D341Med (cell line): ENCODE results near the gene TRIP12.
"Not testable (repeated sequence)": the region's sequence is repeated elsewhere in the genome, so short reads cannot be mapped to it uniquely, and the experiment has no call there.

Experiments used
- DNase-seq: peaks from one replicate; pipeline ENCODE4 v3.0.0; 2012; ENCODE audit warnings: low spot score

TRIP12 gene

DNA sequence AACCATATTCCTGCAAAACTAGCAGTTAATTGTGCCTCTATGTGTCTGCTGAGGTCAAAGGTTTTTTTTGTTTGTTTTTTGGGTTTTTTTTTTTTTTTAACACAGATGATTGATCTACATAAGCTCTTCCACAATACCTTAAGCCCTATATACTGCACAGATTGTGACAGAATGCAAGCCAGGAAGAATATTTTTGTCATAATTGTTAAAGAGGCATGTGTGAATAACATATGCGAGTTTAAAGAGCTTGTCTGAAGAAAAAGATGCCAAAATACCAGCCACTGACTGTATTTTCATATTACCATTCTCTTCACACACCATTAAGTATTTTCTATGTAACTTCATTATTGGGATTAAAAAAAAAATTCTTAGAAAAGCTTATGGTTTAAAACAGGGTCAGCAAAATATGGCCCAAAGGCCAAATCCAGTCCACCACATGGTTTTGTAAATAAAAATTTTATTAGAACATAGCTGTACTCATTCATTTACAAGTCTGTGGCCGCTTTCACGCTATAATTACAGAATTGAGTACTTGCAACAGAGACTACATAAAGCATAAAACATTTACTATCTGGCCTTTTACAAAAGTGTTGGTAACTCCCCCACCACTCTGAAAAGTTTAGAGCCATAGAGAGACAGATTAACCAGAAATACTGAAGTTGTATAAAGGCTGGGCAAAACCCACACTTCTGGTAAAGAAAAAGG is 89.9 kb downstream of the TRIP12 start:
- no peak for DNase-seq

DNA sequence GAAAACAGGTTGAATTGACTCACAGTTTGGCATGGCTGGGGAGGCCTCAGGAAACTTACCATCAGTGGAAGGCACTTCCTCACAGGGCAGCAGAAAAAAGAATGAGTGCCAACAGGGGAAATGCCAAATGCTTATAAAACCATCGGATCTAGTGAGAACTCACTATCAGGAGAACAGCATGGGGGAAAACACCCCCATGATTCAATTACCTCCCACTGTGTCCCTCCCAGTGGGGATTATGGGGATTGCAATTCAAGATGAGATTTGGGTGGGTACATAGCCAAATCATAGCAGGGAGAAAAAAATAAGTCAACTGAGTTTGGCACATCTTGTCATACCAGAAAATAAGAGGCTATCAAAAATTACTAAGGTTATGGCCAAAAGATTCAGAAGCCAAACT is 96.3 kb downstream of the TRIP12 start:
- no peak for DNase-seq

DNA sequence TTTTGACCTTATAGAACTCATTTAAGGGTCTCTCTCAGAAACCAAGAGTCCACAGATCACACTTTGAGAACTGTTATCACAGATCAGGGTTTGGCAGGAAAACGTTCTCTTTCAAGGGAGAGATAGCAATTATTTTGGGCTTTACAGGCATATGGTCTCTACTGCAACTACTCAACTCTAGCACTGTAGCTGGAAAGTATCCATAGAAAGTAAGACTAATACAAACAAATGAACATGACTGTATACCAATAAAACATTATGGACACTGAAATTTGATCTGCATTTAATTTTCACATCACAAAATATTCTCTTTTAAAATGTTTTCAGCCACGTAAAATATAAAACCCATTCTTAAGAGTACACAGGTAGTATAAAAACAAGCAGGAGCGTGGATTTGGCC is 100.5 kb downstream of the TRIP12 start:
- no peak for DNase-seq

DNA sequence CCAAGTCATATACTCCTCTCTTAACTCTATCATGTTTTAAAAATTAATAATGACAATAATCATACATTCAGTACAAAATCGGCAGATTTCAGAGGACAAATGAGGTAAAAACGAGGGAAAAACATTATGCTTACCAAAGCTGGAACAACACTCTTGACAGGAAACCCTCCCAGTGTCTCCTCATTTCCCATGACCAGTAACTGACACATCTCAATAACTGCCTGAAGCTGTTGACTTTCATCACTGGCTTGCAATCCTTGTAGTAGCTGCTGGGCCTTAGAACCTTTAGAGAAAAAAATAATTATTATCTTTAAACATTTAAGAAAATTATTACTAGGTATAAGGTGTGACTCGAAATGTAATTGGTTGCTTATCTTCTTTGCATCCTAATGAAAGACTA is 103.6 kb downstream of the TRIP12 start:
- DNase-seq: no peak

DNA sequence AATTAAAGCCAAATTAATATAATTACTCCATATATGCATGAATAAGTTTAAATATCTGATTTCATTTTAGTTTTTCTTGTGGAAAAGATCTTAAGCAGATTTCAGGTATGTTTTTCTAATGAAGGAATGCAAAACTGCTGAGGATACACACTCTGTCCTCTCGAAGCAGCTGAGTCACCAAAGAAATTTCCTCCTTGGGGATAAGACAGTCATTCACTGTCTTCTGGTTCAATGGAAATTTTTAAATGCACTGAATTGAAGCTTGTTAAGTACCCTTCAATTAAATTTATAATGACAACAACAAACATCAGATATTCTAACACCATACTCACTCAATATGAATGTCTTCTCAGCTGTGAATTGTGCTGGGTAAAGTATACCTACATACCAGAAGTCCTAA is 106.0 kb downstream of the TRIP12 start:
- no peak for DNase-seq

DNA sequence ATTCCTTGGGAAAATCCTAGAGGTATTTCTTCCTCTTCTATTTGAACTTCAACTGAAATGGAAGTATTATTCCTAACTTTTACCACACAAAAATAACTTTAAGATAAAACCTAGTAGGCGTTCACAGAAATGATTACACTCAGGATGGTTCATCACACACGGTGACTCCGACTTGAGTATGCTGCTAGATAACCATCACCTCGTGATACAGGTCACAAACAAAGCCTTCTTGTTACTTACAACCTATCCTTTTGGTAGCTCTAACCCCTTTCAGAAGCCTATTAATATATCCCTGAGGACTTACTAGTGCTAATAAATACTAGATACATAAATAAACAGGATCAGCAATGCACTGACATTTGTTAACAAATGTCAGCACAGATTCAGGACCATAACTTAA is 106.5 kb downstream of the TRIP12 start:
- no peak for DNase-seq

DNA sequence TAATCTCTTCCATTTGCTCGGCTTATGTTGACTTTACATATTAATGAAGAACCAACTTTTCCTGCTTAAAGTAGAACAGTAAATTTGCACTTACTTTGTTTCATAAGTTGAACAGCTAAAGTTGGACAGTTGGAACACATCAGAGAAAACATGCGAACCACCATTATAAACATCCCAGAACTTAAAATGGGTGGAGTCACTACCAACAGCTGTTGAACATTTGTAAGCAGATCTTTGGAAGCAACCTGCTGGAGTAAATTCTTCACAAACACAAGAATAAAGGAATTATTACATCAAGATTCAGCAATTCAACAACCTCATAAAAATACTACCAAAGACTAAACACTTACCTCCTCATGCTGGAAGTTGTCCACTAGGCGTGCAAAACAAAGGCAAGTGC is 111.0 kb downstream of the TRIP12 start:
- no peak for DNase-seq

DNA sequence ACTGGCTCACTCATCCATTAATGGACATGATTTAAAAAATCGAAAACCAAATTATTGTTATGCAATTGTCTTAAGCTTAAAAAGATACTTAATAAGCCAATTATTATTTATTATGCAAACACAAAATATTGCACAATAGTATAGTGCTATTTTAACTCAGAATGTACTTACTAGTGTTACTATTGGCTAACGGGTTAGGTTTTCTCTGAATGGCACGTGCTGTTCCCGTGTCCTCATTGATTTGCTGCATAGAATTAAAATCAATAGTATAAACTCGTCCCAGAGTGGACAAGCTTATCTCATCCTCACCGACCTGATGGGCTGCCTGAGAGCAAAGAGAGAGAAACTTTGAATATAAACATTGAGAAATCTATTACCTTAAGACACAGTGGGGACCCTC is 116.2 kb downstream of the TRIP12 start:
- no peak for DNase-seq

DNA sequence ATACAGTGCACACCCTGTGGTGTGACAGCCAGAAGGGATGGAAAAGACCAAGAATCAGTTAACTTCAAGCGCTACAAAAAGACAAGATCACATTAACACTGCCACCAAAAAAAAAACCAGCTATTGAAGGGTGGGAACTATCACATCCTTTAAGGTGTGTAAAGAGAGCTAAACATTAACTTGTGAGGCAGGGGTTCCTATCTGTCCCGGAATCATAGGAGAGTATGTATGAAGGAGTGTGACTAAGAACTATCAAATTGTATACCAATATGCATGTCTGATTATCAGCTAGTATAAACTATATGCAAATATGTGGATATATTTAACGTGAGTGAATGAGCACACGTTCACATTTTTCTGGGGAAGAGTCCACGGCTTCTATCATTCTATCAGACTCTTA is 119.0 kb downstream of the TRIP12 start:
- no peak for DNase-seq

DNA sequence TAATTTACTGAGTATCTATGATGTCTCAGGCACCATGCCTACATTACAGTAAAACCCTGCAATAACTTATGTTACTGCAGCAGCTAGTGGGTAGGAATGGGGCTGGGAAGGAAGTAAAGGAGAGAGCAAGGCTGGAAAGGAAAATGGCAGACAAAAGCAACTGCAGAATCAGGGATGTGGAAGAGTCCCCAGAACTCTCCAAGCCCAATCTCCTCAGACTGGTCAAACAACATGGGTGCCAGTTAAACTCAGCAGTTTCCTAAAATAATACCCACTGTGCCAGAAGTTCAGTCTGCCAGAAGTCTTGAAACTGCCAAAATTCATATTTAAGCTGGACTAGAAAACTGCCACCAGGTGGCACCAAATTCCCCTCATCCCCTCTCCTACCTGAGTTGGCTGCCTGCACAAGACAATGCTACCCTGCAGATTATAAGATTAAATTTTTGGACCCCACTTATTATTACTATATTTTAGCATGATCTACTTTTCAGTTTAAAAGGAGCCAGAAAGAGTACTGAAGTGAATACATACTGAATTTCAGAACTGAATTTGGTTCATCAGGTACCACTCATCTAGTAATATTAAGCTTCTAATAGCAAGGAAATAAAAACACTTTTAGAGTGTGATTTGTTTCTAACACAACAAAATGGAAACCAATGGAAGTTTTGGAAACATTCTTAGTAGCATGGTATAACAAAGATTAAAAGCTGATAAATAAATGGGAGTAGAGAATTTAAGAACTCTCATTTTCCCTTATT is 120.6 kb downstream of the TRIP12 start:
- peak; percentile 66 for DNase-seq

DNA sequence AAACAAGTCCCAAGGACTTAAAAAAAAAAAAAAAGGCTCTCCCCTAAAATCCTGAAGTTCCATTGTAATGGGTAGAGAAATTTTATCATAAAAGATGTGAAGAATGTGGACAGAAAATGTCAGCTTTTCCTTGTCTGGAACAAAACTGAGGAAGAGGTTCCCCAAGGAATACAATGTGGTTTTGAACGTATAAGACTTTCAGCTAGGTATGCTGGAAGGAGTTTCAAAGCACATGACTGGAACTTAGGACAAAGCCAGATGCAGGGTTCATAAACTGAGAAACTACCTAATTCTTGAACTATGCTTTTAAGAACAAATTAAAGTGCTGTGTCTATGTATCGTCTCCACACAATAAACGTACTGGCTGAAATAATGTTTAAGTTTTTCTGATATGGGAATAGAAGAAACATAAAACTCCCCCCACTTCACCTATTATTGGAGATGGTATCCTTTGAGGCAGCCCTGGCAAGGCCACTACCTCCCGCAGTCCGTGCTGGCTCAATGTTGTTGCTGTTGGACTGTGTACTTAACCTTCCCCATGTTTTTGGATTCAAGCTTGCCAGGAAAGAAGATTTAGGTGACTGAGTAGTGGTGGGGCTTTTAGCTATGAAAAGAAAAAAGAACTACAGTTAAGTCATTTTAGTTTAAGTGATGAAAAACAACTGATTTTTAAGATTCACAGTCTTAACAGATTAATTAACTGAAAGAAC is 123.2 kb downstream of the TRIP12 start:
- DNase-seq: no peak

DNA sequence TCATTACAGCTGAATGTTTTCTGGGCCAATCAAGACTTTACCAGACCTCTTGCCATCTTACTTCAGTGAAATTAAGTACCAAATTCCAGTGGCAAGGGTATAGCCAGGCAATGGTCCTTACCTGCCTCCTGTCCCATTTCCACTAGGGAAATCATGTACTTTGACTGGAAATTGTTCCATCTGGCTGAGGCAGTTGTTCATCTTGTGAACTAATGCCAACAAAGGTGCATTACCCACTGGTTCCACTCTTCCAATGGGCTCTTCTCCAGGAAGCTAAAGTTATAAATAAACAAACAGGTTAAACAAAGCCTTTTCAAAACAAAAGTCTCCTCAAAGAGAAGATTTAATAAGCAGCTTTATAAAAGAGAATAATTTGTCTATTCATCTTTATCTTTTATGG is 126.8 kb downstream of the TRIP12 start:
- no peak for DNase-seq

DNA sequence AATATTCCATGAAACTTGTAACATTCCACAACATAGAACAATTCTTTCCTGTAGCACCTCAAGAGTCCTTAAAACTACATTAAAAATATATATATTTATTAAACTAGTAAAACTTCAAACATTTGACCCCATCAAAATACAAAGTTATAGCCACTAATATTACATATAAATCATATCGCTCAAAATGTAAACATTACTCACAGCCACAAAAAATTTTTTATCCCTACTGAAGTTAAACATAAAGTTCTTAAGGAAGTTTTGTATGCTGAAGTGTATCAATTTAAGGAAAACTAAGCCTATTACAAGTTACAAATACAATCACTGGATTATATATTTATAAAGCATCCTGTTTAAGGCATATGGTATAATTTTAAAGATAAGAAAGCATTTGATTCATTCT is 127.2 kb downstream of the TRIP12 start:
- DNase-seq: no peak

DNA sequence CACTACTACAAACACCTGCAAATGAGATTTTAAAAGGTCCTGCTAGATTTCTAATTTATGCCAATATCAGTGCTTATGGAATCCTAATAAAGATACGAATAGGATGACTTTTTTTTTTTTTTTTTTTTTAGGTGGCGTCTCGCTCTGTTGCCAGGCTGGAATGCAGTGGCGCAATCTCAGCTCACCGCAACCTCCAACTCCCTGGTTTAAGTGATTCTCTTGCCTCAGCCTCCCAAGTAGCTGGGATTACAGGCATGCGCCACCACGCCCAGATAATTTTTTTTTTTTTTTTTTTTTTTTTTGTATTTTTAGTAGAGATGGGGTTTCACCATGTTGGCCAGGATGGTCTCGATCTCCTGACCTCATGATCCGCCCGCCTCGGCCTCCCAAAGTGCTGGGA is 135.5 kb downstream of the TRIP12 start:
- DNase-seq: not testable (repeated sequence)

DNA sequence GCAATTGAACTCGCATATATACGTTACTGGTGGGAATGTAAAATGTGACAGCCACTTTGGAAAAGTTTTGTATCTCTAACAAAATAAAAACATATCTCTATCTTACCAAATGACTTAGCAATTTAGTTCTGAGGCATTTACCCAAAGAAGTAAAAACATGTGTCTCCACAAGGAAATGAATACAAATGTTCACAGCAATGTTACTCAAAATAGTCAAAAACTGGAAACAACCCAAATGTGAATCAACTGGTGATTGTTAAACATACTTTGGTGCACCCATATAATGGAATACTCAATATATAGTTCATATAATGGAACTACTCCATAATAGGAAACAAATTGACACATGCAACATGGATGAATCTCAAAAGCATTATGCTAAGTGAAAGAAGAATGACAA is 137.0 kb downstream of the TRIP12 start:
- no peak for DNase-seq

DNA sequence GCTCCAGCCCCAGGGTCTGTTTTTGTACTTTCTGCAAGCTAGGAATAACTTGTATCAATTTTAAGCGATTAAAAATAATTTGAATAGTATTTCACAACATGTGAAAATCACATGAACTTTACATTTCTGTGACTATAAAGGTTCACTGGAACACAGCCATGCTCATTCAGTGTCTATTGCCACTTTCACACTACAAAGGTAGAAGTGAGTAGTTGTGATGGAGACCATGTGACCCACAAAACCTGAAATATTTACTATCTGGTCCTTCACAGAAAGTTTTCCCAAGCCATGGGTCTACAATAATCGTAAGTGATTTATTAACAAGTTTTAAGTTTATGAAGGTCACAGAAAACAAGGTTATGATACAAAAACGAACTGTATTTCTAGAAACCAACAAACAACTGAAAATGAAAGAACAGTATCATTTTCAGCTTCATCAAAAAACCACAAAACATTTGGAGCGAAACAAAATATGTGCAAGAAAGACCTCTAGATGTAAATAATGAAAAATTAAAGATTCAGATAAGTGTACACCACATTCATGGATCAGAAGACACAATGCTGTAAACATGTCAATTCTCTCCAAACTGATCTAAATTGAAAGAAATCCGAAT is 138.6 kb downstream of the TRIP12 start:
- DNase-seq: no peak

DNA sequence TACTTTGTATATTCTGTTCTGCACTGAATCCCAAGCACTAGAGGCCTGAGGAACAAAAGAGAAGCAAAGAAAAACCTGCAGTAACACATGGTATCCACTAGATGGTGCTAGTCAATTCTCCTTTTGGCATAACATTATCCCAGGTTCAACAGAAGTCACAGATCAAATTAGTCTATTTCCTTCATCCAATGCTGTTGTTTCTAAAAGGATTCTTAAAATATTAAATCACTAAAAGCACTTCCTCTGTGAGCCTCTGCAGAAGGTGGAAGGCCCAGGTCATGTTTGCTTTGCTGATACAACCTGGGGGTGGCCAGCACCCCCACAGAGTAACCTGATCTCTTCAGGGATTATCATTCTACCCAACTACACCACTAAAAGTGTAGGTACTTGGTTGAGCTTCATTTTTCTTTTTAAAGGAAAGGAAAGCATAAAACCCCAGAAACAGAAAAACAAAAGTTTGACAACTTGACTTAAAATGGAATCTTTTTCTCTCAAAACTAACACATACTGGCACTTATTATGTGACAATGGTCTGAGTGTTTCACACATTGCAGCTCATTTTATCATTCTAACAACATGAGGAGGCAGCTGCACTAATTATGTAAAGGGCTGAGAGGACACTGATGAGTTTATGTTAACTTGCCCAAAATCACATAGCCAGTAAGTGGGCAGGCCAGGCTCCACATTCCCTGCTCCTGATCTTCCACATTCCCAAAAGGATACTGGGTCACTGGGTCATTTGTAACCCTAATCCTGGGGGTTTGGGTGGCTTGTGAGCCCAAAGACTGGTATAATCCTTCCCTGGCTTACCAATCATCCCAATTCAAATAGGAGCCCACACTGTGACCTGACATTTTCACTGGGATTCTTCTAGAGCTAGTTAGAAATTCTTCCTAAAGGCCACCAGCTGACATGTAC is 140.7 kb downstream of the TRIP12 start:
- DNase-seq: peak; percentile 48

DNA sequence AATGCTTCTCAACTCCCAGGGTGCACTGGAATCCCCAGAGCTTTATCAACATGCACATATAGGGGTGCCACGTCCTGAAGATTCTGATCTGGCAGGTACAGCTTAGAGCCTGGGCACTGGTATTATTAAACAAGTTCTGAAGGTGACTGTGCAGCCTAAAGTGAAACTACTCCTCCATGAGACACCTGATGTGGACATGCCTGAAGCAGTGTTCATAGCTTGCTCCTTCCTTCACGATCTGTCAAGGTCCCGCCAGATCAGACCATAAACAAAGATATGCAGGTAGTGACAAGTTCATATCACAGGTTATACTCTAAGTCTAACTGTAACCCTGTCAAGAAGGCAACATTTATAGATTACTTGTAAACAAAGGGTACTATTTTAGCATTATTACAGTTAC is 142.2 kb downstream of the TRIP12 start:
- no peak for DNase-seq

DNA sequence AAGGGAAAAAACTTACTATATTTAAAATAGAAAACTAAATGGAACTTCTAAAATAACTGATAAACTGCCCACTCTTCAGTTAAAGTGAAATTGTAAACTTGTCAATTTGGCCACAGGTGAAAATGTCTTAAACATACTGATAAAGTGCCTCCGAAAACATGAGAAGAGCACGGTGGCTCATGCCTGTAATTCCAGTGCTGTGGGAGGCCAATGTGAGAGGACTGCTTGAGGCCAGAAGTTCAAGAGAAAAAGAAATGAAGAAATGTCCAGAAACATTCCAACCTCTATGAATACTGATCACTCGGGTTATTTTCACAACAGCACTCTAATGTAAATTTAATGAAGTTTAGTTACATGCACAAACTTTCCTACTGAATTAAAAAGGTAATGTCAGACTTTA is 144.1 kb downstream of the TRIP12 start:
- no peak for DNase-seq

DNA sequence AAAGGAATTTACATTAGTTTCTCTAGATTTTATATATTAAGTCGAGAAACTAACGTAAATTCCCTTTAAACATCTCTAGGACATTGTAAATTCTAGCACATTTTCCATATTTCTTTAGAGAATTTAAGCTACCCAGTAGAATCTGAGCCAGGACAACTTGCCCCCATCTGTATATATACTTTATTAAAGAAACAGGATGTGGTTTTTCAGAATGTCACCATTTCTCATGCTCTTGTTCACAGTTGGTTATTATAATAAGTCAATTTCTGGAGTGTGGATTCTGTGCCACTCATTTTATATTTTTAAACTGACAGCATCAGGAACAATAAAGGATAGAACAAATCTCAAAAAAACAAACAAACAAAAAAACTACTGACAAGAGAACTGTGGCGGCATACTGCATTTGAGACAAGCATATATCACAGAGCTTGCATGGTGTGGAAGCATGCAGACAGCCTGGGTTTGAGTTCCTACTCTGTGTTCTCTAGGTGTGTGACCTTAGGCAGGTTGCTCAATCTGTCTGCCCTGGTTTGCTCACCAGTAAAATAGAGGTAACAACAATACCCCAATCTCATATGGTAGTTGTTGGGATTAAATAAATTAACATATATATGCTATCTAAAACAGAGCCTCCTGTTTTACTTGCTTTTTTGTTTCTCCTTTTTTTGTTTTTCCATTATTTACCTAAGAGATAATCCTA is 146.0 kb downstream of the TRIP12 start:
- no peak for DNase-seq

DNA sequence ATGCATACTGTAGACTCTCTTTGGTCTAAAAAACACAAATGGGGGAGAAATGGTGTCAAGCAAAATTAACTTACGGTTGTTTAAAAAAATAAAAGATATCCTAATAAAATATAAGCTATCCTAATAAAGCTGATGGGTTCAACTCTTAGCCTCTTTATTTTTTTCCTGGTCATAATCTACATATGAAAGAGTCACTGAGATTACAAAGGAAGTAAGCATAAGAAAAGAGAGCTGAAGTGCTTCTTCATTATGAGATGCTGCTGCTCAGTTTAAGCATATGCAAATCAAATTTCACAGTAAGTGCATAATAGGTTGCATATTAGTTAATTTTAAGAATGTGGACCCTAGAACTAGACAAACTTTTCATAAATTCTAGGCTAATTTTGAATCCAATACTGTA is 147.6 kb downstream of the TRIP12 start:
- DNase-seq: no peak
